Measurements from ENCODE around the gene VEGFA.

Gene VEGFA

DNA sequence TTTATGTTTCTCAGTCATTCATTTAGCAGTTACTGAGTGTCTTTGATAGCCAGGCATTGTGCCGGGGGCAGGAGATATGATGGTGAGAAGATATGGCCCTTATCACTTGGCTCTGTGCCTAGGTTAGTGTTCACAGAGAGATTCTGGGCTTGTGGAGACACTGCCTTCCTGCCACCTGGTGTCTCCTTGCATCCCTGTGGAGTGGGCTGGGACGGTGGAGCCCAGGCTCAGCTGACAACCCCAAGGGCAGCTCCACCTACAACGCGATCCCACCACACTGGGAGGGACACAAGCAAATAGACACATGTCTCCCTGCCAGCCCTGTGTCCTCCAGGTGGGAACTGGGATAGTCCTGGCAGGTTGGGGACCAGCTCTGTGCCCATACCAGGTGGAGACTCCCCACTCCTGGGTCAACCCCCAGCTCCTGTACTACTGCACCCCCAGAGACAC lies 30.3 kb upstream of the VEGFA start:
- no peak for DNase-seq

DNA sequence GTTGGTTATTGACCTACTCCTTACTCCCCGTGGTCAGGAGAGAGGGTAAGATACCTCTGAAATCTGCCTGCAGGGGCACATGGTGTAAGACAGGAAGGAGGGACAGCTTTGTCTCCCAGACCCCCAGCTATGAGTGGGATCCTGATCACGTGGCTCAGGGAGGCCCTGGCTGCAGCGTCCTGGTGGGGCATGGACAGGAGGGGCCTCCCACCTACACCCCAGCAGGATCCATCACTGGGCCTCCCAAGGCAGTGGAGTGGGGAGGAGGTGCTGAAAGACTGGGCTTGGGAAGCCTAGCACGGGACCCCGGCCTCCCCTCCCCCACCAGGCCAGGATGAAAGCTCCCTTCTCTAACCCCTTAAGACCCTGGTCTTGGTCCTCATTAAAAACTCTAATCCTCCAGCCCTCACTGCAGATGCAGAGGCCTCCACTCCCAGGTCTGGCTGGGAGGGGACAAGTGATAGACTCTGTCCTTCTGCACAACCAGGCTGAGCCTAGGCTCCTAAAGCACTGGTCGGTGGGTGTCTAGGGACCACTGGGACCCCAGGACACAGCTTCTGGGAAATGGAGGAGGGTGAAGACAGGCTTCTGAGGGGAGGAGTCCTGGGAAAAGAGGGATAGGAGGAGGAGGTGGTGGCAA lies 29.6 kb upstream of the VEGFA start:
- no peak for DNase-seq

DNA sequence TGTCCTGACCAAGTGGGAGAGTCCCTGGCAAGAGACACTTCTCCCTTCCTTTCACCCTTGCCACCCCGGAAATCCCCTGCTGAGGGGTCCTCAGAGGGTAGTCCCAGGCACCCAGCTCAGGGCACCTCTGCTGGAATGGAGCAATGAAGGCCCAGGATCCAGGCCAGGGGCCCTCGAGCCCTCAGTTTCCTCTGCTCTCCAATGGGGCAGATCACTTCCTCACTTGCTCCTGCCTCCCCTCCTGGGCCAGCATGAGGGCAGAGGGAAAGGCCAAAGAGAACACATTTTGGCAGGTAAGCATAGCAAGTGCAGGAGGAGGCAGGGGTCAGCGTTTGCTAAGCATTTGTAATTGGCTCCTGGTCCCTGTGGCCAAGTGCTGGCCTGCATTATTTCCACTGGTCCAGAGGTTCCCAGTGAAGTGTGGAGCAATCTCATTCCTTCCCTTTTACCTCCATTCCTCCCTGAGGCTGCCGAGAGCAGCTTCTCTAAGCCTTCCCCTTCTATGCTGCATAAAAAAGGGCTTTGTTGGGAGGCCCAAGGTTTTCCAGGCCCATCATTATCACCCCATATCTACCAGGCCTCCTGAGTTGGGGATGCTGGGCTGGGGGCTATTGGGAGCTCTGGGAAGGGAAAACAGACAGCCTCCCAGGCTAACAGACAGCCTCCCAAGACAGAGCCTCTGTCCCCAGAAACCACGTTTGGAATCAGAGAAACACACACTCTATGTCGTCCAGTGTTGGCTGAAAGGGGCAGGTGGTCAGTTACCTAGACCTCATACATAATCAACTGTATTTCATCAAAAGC lies 28.8 kb upstream of the VEGFA start:
- no peak for DNase-seq

DNA sequence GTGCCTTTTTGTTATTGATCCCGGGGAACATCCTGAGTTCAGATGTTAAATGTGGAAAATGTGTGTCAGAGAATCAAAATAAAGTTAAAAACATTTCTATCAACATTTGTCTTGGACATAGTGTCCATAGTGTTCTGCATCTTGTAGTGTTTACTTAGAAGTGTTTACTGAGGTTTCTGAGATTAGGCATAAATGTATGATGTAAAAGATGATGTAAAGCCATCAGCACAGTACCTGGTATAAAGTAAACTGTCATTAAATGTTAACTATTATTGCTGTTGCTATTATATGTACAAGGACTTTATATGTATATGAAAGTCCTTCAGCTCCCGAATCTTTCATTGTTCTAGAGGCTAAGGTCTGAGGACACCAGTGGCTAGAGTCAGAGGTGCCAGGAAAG lies 28.2 kb upstream of the VEGFA start:
- DNase-seq = no peak

DNA sequence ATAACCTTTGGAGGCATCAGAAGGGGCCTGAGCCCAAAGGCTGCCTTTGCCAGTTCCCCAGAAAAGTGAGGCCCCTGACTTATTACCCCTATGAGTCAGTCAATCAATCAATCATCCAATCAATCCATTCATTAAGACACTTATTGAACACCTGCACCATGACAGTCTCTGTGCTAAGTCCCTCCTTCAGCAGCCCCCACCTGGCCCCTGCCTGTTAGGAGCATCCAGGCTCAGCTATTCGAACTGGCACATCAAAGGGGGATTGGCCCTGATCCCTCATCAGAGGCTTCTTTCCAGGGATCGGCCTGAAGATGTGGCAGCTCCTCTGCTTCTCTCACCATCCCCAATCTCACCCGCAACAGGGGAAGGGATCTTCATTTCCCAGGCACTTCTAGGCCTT lies 27.7 kb upstream of the VEGFA start:
- no peak for DNase-seq

DNA sequence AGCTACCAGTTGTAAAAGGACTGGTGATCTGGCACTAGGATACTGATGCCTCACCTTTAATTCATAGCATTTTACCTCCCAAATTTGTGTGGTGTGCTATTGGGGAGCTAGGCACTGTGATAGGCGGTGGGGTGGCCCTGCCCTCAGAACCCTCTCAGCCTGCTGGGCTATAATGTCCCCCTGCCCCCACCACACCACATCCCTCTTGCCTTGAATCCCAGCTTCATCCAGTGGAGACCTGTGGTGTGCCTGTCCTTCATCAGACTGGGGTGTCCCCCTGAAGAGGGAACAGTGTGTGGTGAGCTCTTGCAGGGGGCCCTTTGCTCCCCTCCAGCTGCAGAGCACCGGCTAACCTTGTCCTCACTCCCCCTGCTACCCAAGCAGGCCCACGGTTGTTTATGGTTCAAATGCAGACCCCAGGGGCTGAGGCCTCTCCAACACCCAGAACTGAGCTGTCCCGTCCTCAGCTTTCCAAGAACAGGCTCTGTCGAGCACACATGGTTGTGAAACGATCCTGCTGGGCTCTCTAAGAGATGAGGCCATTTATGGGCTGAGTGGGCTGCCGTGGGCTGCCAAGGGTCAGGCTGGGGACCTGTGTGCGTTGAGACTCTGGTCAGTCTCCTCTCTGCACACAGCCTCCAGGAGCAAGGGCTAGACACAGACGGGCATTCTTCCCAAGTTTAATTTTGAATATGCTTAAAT lies 26.9 kb upstream of the VEGFA start:
- DNase-seq = no peak

DNA sequence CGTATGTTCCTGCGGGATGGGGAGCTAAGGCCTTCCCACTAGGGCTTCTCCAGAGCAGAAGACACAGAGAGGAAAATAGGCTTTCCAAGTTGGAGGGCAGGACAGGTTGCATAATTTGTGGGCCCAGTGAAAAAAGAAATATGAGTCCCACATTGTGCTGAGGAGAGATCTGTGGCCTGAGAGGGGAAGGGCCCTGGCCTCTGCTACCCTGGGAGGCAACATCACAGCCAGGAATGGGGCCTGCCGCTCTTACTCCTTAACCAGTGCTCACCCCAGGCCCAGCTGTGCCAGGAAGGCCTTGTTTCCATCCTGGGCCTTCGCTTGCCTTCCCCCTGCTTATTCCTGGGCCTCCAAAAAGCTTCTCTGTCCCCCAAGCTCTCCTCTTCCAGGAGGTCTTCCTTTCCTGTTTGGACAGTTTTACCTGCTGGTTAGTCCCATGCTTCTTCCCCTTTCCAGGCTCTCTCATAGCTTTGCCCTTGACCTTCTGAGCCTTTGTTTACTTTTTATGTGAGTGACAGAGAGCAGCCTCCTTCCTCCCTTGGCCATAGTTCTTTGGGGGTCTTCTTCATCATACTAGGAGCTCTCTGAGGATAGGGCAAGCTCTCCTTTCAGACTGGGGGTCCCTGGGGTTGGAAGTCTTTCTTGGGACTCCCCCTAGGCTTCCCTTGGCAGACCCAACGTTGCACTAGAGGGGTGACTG lies 26.2 kb upstream of the VEGFA start:
- DNase-seq = no peak

DNA sequence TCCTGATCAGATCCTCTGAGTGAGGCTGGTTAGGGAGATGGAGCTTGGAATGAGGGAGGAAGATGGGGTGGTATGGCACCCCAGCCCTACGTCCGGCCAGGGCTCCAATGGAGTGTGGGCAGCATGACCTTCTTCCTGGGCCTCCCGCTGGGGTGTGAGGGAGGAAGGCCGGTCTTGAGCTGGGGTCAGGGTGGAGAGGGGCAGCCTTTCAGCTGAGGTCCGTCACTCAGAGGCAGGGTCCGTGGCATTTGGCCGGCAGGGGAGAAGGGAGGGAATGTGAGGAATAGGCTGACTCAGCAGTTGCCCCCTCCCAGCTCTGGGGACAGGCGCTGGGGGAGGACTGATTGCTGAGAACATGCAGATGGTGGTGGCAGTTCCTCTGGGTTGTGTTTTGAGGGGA lies 25.5 kb upstream of the VEGFA start:
- DNase-seq = no peak

DNA sequence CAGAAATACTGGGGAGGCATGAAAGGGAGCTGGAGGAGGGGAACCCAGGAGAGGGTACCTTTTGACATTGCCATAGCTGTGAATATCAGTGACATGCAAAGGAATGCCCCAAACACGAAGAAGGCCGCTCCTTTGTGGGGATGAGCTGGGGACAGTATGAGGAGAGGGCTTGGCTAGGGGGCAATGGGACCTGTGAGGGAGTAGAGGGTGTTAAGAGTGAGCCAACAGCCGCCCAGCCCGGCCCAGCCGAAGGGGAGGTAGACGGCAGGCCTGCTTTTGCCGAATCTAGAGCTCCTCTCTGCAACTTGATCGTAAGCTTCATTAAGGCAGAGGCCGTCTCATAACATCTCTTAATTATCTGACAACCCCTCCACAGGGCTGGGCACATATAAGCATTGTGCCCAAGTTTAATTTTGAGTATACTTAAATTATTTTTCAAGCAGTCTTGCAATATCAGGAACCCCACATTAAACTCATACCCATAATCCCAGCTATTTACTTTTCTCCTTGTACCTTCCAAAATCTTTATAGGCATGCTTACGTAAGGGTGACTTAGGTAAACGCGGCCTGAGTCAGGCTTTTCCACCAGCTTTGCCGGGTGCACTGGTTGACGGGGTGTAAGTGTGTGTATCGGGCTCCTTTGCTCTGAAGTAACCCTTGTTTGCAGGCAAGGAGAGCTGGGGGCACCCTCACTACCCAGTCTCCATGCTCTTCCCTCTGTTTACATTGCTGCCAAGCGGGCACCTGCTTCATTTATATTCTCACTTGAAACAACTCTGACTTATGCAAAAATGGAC lies 24.9 kb upstream of the VEGFA start:
- DNase-seq = no peak

DNA sequence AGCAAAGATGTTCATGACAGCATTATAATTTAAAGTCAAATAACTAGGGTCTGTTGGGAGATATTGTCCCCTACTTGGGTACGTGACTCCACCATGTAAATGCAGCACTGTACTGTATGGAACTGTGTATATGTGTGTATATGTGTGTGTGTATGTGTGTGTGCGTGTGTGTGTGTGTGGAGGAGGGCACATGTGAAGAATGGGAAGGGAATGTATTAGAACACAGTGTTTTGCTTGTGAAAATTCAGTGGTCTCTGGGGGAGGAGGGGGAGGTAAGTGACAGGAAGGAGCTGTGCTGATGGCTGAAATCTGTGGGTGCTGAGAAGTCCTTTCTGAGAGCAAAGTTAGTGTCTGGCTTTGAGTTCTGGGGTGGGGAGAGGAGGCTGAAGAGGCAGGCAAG lies 23.9 kb upstream of the VEGFA start:
- DNase-seq = no peak

DNA sequence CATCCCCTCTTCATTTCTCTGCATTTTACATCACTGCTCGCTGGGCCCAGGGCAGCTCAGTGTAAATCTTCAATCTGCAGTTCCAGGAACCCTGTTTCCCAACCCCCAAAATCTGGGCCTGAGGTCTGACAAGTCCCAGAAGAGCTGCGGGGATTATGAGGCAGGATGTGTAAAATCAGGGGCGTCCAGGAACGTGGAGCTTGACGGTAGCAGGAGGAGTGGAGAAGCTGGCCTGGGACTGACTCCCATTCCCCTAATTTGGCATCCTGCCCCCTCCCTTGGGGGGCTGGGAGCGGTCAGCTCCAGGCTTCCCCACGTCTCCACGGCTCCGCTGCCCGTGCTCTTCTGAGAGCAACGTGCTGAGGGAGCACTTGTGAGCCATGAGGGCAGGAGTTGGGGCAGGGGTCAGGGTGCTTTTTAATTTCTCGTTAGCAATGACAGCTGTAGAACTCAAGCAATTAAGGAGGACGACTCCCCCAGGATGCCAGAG lies 23.4 kb upstream of the VEGFA start:
- no peak for DNase-seq

DNA sequence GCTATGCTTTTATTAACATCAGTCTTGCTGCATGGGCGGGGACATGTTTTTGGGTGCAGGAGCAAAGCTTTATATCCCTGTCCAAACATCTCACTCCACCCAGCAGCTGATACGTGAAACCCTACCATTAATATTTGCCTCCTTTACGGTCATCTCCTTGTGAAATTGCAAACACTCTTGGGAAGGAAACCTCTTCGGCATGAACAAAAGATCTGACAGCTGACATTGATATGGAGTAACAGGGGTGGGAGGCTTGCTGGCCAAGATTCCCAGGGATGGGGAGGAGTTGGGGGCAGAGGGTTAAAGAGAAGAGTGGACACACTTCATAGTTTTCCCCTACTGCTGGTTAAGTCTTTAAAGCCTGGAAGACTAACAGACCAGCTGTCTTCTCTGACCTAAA lies 22.2 kb upstream of the VEGFA start:
- DNase-seq = no peak

DNA sequence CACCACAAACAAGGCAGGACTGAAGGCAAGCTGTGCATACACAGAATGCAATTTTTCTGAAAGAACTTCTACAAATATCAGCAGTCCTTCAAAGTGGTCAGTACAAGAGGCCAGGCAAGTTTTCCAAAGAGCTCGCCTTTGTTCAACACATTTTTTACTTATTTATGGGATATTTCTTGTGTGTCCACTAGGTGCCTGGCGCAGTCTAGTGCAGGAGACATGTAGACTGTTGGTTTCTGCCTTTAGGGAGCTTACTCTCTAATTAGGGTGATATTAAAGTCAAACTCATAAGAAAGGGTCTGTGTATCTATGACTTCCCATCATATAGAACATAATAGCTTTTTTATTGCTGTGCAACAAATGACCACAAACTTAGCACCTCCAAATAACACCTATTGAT lies 21.2 kb upstream of the VEGFA start:
- DNase-seq = no peak

DNA sequence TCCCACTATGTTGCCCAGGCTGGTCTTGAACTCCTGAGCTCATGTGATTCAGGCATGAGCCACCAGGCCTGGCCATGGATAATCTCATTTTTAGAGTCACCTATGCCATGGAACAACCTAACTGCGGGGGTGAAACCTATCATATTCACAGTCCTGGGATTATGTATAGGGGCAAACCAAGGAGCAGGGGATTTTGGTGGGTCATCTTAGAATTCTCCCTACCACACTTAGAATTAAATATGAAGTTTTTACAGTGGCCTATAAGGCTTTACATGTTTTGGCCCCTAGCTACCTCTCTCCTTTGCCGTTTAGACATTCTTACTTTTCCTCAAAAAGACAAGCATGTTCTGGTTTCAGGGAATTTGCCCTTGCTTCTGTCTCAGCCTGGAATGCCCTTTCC lies 20.6 kb upstream of the VEGFA start:
- no peak for DNase-seq

DNA sequence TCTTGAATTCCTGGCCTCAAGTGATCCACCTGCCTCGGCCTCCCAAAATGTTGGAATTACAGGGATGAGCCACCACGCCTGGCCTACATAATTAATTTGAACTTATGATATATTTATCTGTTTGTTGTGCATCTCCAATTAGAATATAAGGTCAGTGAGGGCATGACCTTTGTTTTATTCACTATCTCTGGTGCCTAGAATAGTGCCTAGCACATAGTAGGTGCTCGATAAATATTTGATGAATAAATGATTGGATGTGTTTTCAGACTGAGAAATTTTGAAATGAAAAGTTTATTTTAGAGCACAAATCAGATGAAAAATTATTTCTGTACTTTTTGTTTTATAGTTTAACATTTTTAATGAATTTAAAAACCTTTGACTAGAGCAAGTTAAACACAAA lies 19.4 kb upstream of the VEGFA start:
- no peak for DNase-seq

DNA sequence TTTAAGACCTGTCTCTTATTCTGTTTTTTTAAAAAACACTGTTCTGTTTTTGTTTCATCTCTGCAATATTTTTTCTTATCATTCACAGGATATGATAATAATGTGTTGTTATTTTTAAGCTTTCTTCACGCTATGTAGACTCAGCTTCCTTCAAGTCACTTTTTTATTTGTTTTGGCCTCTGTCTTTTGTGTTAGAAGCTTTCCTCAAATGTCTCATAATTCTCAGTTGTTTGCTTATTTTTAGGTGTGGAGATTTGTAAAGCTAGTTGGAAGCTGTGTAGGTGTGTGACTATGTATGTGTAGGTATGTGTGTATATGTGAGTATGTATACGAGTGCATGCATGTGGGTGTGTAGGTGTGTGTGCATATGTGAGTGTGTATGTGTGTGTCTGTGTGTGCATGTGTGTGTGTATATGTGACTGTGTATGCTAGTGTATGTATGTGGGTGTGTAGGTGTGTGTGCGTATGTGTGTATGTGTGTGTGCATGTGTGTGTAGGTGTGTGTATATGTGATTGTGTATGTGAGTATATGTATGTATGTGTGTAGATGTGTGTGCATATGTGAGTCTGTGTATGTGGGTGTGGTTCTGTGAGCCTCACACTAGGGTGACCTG lies 16.3 kb upstream of the VEGFA start:
- no peak for DNase-seq

DNA sequence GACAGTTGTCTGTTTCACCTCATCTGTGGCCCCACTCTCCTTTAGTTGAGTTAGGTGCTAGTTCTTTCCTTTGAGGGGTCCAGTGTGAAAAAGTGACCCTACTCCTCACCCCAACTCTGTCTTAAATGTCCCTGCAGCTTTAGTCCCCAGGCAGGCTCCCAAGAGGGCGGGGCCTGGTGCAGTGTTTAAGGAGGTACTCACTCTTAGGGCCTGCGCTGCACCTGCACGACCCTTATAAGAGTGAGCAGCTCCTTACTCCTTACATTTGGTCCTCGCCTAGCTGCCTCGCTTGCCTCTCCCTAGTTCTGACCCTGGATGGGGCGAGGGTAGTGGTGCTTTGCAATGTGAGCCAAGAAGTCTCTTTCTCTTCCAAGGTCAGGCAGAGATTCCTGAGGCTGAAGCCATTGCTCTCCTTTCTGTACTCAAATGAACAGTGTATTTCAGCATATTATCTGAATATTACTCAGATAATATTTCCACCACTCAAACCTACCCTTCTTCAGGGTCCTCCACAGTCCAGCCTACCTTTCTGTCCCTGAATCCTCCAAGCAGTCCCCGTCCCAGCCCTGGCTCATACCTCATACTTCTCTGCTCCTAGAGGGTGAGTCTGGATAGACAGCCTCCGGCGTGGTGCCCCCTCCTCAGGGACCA lies 11.9 kb upstream of the VEGFA start:
- DNase-seq = no peak

DNA sequence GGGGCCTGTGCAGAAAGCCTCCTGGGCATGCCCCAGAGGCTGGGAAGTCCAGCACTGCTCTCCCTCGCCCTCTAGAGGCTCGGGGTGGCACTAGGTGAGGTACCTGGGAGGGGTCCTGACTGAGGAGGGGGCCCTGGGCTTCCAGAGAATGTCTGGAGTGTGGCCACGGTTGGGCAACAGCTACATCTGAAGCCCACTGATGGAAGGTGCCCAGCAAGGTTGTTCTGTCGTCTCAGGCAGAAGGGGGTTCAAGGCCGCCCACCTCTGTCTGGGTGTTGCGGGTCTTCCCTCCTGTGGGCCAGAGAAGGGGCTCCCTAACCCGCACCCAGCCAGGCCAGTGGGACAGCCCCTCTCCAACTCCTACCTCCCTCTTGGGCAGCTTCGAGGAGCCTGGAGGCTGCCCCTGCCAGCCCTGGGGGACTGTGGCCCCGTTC lies 11.4 kb upstream of the VEGFA start:
- peak; percentile 37 for DNase-seq

DNA sequence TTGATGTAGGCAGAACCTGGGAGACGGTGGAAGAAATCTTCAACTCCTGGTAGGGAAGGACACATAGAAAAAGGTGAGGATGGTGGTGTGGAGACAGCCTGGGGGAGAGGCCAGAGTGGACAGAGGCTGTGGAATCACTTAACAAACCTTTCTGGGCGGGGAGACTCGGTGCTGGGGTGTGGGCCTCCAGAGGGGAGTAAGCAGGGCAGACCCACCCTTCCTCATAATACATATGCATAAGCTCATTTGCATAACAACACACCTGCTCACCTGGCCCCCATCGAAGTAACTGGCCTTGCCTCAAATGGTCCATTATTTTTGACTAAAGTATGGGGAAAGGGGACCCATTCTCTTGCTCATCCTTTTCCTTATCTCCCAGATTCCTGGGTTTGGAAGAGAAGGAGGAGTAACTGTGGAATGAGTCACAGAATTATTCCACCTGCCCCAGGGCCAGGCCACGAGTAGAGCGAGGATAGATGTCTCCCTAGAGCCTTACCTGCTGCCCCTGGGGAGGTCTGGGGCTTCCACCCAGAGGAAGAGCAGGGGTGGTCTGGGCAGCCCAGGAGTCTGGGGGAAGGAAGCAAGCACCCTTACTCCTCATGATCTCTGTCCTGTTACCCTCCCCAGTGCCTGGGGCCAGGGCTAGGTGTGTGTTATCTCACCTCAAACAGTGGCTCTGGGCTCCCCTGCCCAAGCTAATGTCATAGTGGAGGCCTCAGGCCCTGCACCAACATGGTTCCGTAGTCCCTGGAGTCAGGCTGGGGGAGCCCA lies 10.7 kb upstream of the VEGFA start:
- DNase-seq = no peak

DNA sequence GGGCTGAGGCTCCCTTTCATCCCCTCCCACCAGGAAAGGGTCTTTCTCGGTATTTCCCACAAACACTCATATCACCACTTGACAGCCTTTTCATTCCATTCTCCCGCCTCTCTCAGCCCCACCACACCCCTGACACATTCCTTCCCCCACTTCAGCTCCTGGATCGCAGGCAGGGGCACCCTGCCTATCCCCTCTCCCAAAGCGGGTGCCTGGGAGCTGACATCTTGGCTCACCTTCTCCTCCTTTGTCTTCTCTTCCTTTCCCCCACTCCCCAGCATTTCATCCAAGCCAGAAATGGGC lies 10.2 kb upstream of the VEGFA start:
- no peak for DNase-seq

All from retina (tissue), 1 donor.